Measurements from ENCODE around the gene ARHGAP29.

Gene ARHGAP29

GRCh38 chr1:94237291-94238226 lies at the start of gene ARHGAP29:
Gene ARHGAP29, minus strand, starts transcription at chr1:94237584. Its CDS starts 5,973 bp downstream, at chr1:94231611.
- Histone ChIP-seq H3K27me3 (ENCODE audit: control insufficient read depth in 2 of 2, insufficient read depth in 2 of 2, low read length in 2 of 2) (peaks cover 46 to 63% of the 10 kb centered on the region in 2 donors), H3K9ac (ENCODE audit: low read depth in 1 of 2, low read length in 2 of 2) (peak within 1 kb of the TSS; percentile 53 to 74)

GRCh38 chr1:94286864-94287437 lies 49.6 kb upstream of the ARHGAP29 start:
- no peaks in the 10 kb centered on the region for H3K27me3 ChIP-seq (ENCODE audit: control insufficient read depth in 2 of 2, insufficient read depth in 2 of 2, low read length in 2 of 2)
- no peaks in the 10 kb centered on the region for H3K4me1 ChIP-seq (ENCODE audit: control insufficient read depth in 2 of 2, insufficient read depth in 2 of 2, low read length in 2 of 2)
- H3K27ac ChIP-seq (ENCODE audit: low read depth in 2 of 2, low read length in 2 of 2), result no peak overlapping the region
- no peak overlapping the region for H3K9ac ChIP-seq (ENCODE audit: low read depth in 1 of 2, low read length in 2 of 2)
- no peaks in the 10 kb centered on the region for H3K36me3 ChIP-seq (ENCODE audit: control insufficient read depth in 2 of 2, insufficient read depth in 2 of 2, low read length in 2 of 2)
- no peak overlapping the region for H3K4me3 ChIP-seq (ENCODE audit: low read length in 2 of 2)
- no peaks in the 10 kb centered on the region for H3K9me3 ChIP-seq (ENCODE audit: control insufficient read depth in 2 of 2, low read length in 2 of 2)

More at GRCh38 chr1:94237291-94238226, at the start of gene ARHGAP29:
- H3K36me3 ChIP-seq (ENCODE audit: control insufficient read depth in 2 of 2, insufficient read depth in 2 of 2, low read length in 2 of 2), result no peaks in the 10 kb centered on the region
- H3K4me1 ChIP-seq (ENCODE audit: control insufficient read depth in 2 of 2, insufficient read depth in 2 of 2, low read length in 2 of 2), result peaks cover 3 to 9% of the 10 kb centered on the region in 2 donors
- H3K27ac ChIP-seq (ENCODE audit: low read depth in 2 of 2, low read length in 2 of 2), result peak within 1 kb of the TSS; percentile 49 to 63
- peaks cover 0 to 2% of the 10 kb centered on the region in 2 donors for H3K9me3 ChIP-seq (ENCODE audit: control insufficient read depth in 2 of 2, low read length in 2 of 2)
- peak within 1 kb of the TSS; percentile 68 to 69 for H3K4me3 ChIP-seq (ENCODE audit: low read length in 2 of 2)

GRCh38 chr1:94285031-94285654 lies 47.8 kb upstream of the ARHGAP29 start:
- H3K36me3 ChIP-seq (ENCODE audit: control insufficient read depth in 2 of 2, insufficient read depth in 2 of 2, low read length in 2 of 2), result no peaks in the 10 kb centered on the region
- H3K27ac ChIP-seq (ENCODE audit: low read depth in 2 of 2, low read length in 2 of 2), result no peak overlapping the region
- no peak overlapping the region for H3K9ac ChIP-seq (ENCODE audit: low read depth in 1 of 2, low read length in 2 of 2)
- H3K27me3 ChIP-seq (ENCODE audit: control insufficient read depth in 2 of 2, insufficient read depth in 2 of 2, low read length in 2 of 2), result peaks cover 0 to 2% of the 10 kb centered on the region in 2 donors
- H3K4me1 ChIP-seq (ENCODE audit: control insufficient read depth in 2 of 2, insufficient read depth in 2 of 2, low read length in 2 of 2), result no peaks in the 10 kb centered on the region
- H3K4me3 ChIP-seq (ENCODE audit: low read length in 2 of 2), result no peak overlapping the region
- H3K9me3 ChIP-seq (ENCODE audit: control insufficient read depth in 2 of 2, low read length in 2 of 2), result no peaks in the 10 kb centered on the region

- Histone ChIP-seq H3K27me3 (ENCODE audit: control insufficient read depth in 2 of 2, insufficient read depth in 2 of 2, low read length in 2 of 2) (peaks cover 0 to 2% of the 10 kb centered on the region in 2 donors), H3K36me3 (ENCODE audit: control insufficient read depth in 2 of 2, insufficient read depth in 2 of 2, low read length in 2 of 2) (no peaks in the 10 kb centered on the region), H3K9me3 (ENCODE audit: control insufficient read depth in 2 of 2, low read length in 2 of 2) (no peaks in the 10 kb centered on the region), H3K9ac (ENCODE audit: low read depth in 1 of 2, low read length in 2 of 2) (no peak overlapping the region), H3K4me1 (ENCODE audit: control insufficient read depth in 2 of 2, insufficient read depth in 2 of 2, low read length in 2 of 2) (no peaks in the 10 kb centered on the region), H3K27ac (ENCODE audit: low read depth in 2 of 2, low read length in 2 of 2) (no peak overlapping the region), H3K4me3 (ENCODE audit: low read length in 2 of 2) (no peak overlapping the region)
Measured at GRCh38 chr1:94284476-94284875, 47.1 kb upstream of the ARHGAP29 start.

- Histone ChIP-seq H3K9ac (ENCODE audit: low read depth in 1 of 2, low read length in 2 of 2) (no peak overlapping the region), H3K9me3 (ENCODE audit: control insufficient read depth in 2 of 2, low read length in 2 of 2) (no peaks in the 10 kb centered on the region), H3K27me3 (ENCODE audit: control insufficient read depth in 2 of 2, insufficient read depth in 2 of 2, low read length in 2 of 2) (peaks cover 0 to 2% of the 10 kb centered on the region in 2 donors), H3K27ac (ENCODE audit: low read depth in 2 of 2, low read length in 2 of 2) (no peak overlapping the region), H3K4me3 (ENCODE audit: low read length in 2 of 2) (no peak overlapping the region), H3K36me3 (ENCODE audit: control insufficient read depth in 2 of 2, insufficient read depth in 2 of 2, low read length in 2 of 2) (no peaks in the 10 kb centered on the region), H3K4me1 (ENCODE audit: control insufficient read depth in 2 of 2, insufficient read depth in 2 of 2, low read length in 2 of 2) (no peaks in the 10 kb centered on the region)
Measured at GRCh38 chr1:94283462-94283861, 46.1 kb upstream of the ARHGAP29 start.

GRCh38 chr1:94282143-94282711 lies 44.8 kb upstream of the ARHGAP29 start:
- Histone ChIP-seq H3K9ac (ENCODE audit: low read depth in 1 of 2, low read length in 2 of 2) (no peak overlapping the region), H3K36me3 (ENCODE audit: control insufficient read depth in 2 of 2, insufficient read depth in 2 of 2, low read length in 2 of 2) (no peaks in the 10 kb centered on the region), H3K27ac (ENCODE audit: low read depth in 2 of 2, low read length in 2 of 2) (no peak overlapping the region), H3K4me3 (ENCODE audit: low read length in 2 of 2) (no peak overlapping the region), H3K9me3 (ENCODE audit: control insufficient read depth in 2 of 2, low read length in 2 of 2) (no peaks in the 10 kb centered on the region), H3K4me1 (ENCODE audit: control insufficient read depth in 2 of 2, insufficient read depth in 2 of 2, low read length in 2 of 2) (no peaks in the 10 kb centered on the region), H3K27me3 (ENCODE audit: control insufficient read depth in 2 of 2, insufficient read depth in 2 of 2, low read length in 2 of 2) (peaks cover 0 to 2% of the 10 kb centered on the region in 2 donors)

GRCh38 chr1:94281361-94282142 lies 44.2 kb upstream of the ARHGAP29 start:
- H3K9ac ChIP-seq (ENCODE audit: low read depth in 1 of 2, low read length in 2 of 2), result no peak overlapping the region
- no peak overlapping the region for H3K4me3 ChIP-seq (ENCODE audit: low read length in 2 of 2)

GRCh38 chr1:94280541-94280940 lies 43.2 kb upstream of the ARHGAP29 start:
- Histone ChIP-seq H3K9ac (ENCODE audit: low read depth in 1 of 2, low read length in 2 of 2) (no peak overlapping the region), H3K27me3 (ENCODE audit: control insufficient read depth in 2 of 2, insufficient read depth in 2 of 2, low read length in 2 of 2) (peaks cover 0 to 2% of the 10 kb centered on the region in 2 donors), H3K27ac (ENCODE audit: low read depth in 2 of 2, low read length in 2 of 2) (no peak overlapping the region), H3K4me1 (ENCODE audit: control insufficient read depth in 2 of 2, insufficient read depth in 2 of 2, low read length in 2 of 2) (no peaks in the 10 kb centered on the region), H3K9me3 (ENCODE audit: control insufficient read depth in 2 of 2, low read length in 2 of 2) (no peaks in the 10 kb centered on the region), H3K36me3 (ENCODE audit: control insufficient read depth in 2 of 2, insufficient read depth in 2 of 2, low read length in 2 of 2) (no peaks in the 10 kb centered on the region), H3K4me3 (ENCODE audit: low read length in 2 of 2) (no peak overlapping the region)

More at GRCh38 chr1:94281361-94282142, 44.2 kb upstream of the ARHGAP29 start:
- H3K4me1 ChIP-seq (ENCODE audit: control insufficient read depth in 2 of 2, insufficient read depth in 2 of 2, low read length in 2 of 2), result no peaks in the 10 kb centered on the region
- H3K27me3 ChIP-seq (ENCODE audit: control insufficient read depth in 2 of 2, insufficient read depth in 2 of 2, low read length in 2 of 2), result peaks cover 0 to 2% of the 10 kb centered on the region in 2 donors
- H3K27ac ChIP-seq (ENCODE audit: low read depth in 2 of 2, low read length in 2 of 2), result no peak overlapping the region
- no peaks in the 10 kb centered on the region for H3K36me3 ChIP-seq (ENCODE audit: control insufficient read depth in 2 of 2, insufficient read depth in 2 of 2, low read length in 2 of 2)
- no peaks in the 10 kb centered on the region for H3K9me3 ChIP-seq (ENCODE audit: control insufficient read depth in 2 of 2, low read length in 2 of 2)

GRCh38 chr1:94279462-94279861 lies 42.1 kb upstream of the ARHGAP29 start:
- peaks cover 0 to 2% of the 10 kb centered on the region in 2 donors for H3K27me3 ChIP-seq (ENCODE audit: control insufficient read depth in 2 of 2, insufficient read depth in 2 of 2, low read length in 2 of 2)
- no peaks in the 10 kb centered on the region for H3K36me3 ChIP-seq (ENCODE audit: control insufficient read depth in 2 of 2, insufficient read depth in 2 of 2, low read length in 2 of 2)
- no peak overlapping the region for H3K27ac ChIP-seq (ENCODE audit: low read depth in 2 of 2, low read length in 2 of 2)
- no peak overlapping the region for H3K4me3 ChIP-seq (ENCODE audit: low read length in 2 of 2)
- no peaks in the 10 kb centered on the region for H3K4me1 ChIP-seq (ENCODE audit: control insufficient read depth in 2 of 2, insufficient read depth in 2 of 2, low read length in 2 of 2)
- H3K9ac ChIP-seq (ENCODE audit: low read depth in 1 of 2, low read length in 2 of 2), result no peak overlapping the region
- H3K9me3 ChIP-seq (ENCODE audit: control insufficient read depth in 2 of 2, low read length in 2 of 2), result no peaks in the 10 kb centered on the region

Measured in mucosa of rectum (tissue), 2 donors.